ENCODE measurements around the gene TMEM236.

TMEM236 gene, protein sequence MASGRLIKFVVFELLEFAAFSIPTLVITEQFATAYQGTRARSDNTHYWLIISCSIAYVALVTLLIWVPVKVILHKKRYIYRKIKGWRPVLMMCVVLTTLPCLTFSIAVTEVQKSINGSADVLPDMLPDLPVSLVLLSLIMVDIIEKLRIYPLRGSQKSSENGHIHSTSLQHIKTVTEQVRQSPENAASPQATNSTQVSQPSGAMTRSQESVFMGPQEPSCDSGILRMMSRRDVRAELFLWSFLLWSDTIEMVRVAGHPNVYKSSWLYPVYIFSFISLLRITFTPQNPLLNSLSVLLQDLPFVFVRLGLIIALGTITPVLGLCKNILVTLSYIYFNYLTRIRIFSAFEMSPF

DNA sequence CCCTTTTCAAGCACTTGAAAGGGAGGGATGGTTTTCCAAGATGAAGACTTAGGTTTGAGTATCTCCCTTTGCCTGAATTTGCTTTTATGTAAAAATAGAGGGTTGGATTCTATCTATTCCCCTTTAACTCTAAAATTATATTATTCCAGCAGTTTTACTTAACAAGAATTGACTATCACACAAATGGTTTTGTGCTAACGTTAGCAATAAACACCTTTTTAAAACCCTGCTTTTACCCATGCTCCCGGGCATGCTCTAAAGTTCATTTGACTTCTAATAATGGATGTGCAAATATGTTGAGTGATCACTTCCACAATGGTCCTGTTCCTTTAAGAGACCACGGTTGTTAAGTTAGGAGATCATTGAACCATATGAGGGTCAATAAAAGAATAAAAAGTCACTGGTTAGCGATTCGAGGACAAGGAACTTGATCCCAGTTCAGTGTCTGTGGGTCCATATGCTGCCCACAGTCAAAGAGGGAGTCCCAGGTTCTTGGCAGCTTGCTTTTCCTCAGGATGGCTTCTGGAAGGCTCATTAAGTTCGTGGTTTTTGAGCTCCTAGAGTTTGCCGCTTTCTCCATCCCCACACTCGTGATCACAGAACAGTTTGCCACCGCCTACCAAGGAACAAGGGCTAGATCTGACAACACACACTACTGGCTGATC is at the start of gene TMEM236:
Gene TMEM236 (plus strand): TSS at position 421 of the 665 bp plus-strand sequence. CDS start 95 bp downstream, at position 516.
- DNase-seq (ENCODE audit: low read depth) = no peak
- no peak within 1 kb of the TSS for H3K4me3 ChIP-seq (ENCODE audit: low read depth, low read length)
- TF ChIP-seq, protein P1, sequence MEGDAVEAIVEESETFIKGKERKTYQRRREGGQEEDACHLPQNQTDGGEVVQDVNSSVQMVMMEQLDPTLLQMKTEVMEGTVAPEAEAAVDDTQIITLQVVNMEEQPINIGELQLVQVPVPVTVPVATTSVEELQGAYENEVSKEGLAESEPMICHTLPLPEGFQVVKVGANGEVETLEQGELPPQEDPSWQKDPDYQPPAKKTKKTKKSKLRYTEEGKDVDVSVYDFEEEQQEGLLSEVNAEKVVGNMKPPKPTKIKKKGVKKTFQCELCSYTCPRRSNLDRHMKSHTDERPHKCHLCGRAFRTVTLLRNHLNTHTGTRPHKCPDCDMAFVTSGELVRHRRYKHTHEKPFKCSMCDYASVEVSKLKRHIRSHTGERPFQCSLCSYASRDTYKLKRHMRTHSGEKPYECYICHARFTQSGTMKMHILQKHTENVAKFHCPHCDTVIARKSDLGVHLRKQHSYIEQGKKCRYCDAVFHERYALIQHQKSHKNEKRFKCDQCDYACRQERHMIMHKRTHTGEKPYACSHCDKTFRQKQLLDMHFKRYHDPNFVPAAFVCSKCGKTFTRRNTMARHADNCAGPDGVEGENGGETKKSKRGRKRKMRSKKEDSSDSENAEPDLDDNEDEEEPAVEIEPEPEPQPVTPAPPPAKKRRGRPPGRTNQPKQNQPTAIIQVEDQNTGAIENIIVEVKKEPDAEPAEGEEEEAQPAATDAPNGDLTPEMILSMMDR (IDR thresholded peaks at IDR 0.05; ENCODE audit: low read depth, low read length) = no peak
- no peak for TF ChIP-seq POLR2A (IDR thresholded peaks at IDR 0.05; ENCODE audit: extremely low read depth, insufficient read length)

DNA sequence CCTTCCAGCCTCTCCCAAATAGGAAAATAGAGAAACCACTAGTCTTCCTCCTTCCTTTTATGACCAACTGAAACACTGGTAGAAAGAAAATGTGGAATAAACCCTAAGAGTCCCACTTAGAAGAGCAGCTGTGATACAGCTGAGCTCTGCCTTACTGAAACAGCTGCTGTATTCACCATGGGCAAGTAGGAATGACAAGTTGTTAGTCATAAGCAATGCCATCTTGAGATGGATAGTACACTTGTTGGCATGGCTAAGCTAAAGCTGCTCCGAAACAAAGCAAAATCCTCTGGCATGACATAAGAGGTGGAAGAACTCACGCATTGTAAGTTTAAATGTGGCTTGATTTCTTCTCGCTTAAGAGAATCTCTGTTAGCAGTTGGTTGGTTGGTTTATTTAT is 48.3 kb upstream of the TMEM236 start:
- no peak for DNase-seq (ENCODE audit: low read depth)
- no peak for TF ChIP-seq MYC (IDR thresholded peaks at IDR 0.05; ENCODE audit: low read depth, low read length)
- TF ChIP-seq, protein P2, sequence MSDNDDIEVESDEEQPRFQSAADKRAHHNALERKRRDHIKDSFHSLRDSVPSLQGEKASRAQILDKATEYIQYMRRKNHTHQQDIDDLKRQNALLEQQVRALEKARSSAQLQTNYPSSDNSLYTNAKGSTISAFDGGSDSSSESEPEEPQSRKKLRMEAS (IDR thresholded peaks at IDR 0.05; ENCODE audit: low read depth, low read length) = no peak
- TF ChIP-seq POLR2A (IDR thresholded peaks at IDR 0.05; ENCODE audit: extremely low read depth, insufficient read length) = no peak
- TF ChIP-seq, protein P1 (IDR thresholded peaks at IDR 0.05; ENCODE audit: low read depth, low read length) = no peak
- H3K4me3 ChIP-seq (ENCODE audit: low read depth, low read length) = no peak overlapping the region

DNA sequence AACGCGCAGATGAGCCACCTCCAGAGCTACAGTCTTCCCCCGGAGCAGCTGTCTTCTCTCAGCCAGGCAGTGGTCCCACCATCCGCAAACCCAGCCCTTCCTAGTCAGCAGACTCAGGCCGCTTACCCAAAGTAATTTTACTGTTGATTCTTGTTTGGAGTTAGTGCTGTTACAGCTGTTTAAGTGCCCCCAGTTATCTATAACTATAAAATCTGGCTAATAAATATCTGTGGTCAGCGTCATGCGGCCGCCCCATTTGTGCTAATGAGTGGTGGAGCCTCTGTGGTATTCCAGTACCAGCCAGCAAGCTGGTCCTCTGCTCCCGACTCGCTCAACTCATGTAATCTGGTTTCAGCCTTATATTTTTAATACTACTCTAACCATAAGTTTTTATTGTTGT is 43.2 kb upstream of the TMEM236 start:
- no peak for DNase-seq (ENCODE audit: low read depth)
- TF ChIP-seq, protein P1 (IDR thresholded peaks at IDR 0.05; ENCODE audit: low read depth, low read length) = no peak
- no peak for TF ChIP-seq POLR2A (IDR thresholded peaks at IDR 0.05; ENCODE audit: extremely low read depth, insufficient read length)
- TF ChIP-seq, protein P2 (IDR thresholded peaks at IDR 0.05; ENCODE audit: low read depth, low read length) = no peak
- no peak for TF ChIP-seq MYC (IDR thresholded peaks at IDR 0.05; ENCODE audit: low read depth, low read length)
- no peak overlapping the region for H3K4me3 ChIP-seq (ENCODE audit: low read depth, low read length)

DNA sequence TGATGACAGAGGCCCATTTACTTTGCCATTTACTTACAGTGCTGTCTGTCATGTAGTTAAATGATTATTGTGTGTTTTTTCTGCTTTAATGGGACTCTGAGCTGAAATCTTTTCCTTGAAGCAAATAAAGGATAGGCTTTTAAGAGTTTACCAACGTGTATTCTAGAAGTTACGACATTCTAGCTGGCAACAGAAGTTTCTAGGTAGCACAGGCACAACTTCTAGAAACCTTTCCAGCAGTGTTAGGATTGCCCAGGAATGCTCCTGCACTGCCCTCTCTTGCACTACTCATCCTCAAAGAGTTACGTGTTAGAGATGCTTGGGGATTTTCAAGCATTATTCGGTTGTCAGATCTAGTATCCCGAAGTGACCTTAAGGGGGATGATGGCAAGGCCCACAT is 42.5 kb upstream of the TMEM236 start:
- no peak overlapping the region for H3K4me3 ChIP-seq (ENCODE audit: low read depth, low read length)
- DNase-seq (ENCODE audit: low read depth) = no peak
- TF ChIP-seq, protein P2 (IDR thresholded peaks at IDR 0.05; ENCODE audit: low read depth, low read length) = no peak
- TF ChIP-seq, protein P1 (IDR thresholded peaks at IDR 0.05; ENCODE audit: low read depth, low read length) = no peak
- no peak for TF ChIP-seq MYC (IDR thresholded peaks at IDR 0.05; ENCODE audit: low read depth, low read length)

DNA sequence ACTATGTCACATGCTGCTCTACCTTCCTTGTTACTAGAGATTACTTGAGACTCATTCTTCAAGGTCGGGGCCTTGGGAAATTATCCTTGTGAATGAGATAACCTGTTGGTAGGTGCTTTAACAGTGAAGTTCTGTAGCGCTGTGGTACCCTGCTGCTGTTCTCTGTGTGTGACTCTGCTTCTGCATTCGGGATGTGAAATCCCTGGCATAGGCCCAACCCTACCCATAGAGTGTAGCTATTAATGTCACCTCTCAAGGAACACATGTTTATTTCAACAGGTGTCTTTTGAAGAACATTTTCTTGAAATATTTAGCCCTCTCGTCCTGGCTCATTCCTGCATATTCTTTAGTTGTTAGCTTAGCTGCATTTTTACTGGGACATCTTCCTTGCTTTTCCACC is 41.8 kb upstream of the TMEM236 start:
- TF ChIP-seq, protein P2 (IDR thresholded peaks at IDR 0.05; ENCODE audit: low read depth, low read length) = no peak
- TF ChIP-seq, protein P1 (IDR thresholded peaks at IDR 0.05; ENCODE audit: low read depth, low read length) = no peak
- TF ChIP-seq POLR2A (IDR thresholded peaks at IDR 0.05; ENCODE audit: extremely low read depth, insufficient read length) (no peak), MYC (IDR thresholded peaks at IDR 0.05; ENCODE audit: low read depth, low read length) (no peak)
- no peak for DNase-seq (ENCODE audit: low read depth)
- no peak overlapping the region for H3K4me3 ChIP-seq (ENCODE audit: low read depth, low read length)

All from NB4 (cell line).